Body of pancreas (tissue), 4 donors: ENCODE measurements around the gene CLCA2. TPM values are rescaled to one million over a fixed set of nuclear protein-coding genes. Genes with fewer than 3 reads are reported as not detected.
"Not testable (repeated sequence)": the region's sequence is repeated elsewhere in the genome, so short reads cannot be mapped to it uniquely, and the experiment has no call there.

Experiments
- ATAC-seq: fragments of 150-250 bp; one replicate; pipeline ENCODE4 v1.9.1; 2016
- DNase-seq, 4 donors: peaks; one replicate each; pipeline ENCODE4 v3.0.0-alpha.2; 2019
- H3K27ac ChIP-seq, 4 donors: fragments of 200-600 bp; sonication (generic); 1 replicate in 3 of 4; 2 replicates in 1 of 4; pipeline versions ENCODE4 v1.5.1 to v1.6.1; 2016 to 2019; ENCODE audit warnings: mild to moderate bottlenecking in 1 of 4, mixed read lengths in 1 of 4, moderate library complexity in 1 of 4
- H3K27me3 ChIP-seq, 2 donors: fragments of 200-600 bp; sonication (generic); one replicate each; pipeline ENCODE4 v1.6.0; 2016; ENCODE audit warnings: mild to moderate bottlenecking in 1 of 2
- H3K36me3 ChIP-seq, 2 donors: fragments of 200-600 bp; sonication (generic); replicated peaks in 1 of 2; 2 replicates each; pipeline ENCODE4 v1.5.1; 2016; ENCODE audit warnings: low read depth in 2 of 2; ENCODE audit not compliant: insufficient read depth in 1 of 2
- H3K4me1 ChIP-seq: fragments of 200-600 bp; sonication (generic); one replicate; pipeline ENCODE4 v1.6.0; 2016
- H3K4me3 ChIP-seq, 2 donors: fragments of 200-600 bp; sonication (generic); 1 replicate in 1 of 2; 2 replicates in 1 of 2; pipeline ENCODE4 v1.5.1; 2016 to 2019
- H3K9me3 ChIP-seq, 3 donors: fragments of 200-600 bp; sonication (generic); 1 replicate in 2 of 3; 2 replicates in 1 of 3; pipeline ENCODE4 v1.5.1; 2016
- CTCF ChIP-seq, 7 experiments: fragments of 450-650 bp in 4 of 7; fragments of 200-600 bp in 3 of 7; sonication (generic) in 3 of 7; IDR thresholded peaks; one replicate each; pipeline ENCODE4 v1.5.1; 2016 to 2019; ENCODE audit warnings: antibody characterized with exemption in 7 of 7
- POLR2A ChIP-seq, 3 donors: fragments of 450-650 bp; IDR thresholded peaks; one replicate each; pipeline ENCODE4 v1.6.1; 2016; ENCODE audit warnings: antibody characterized with exemption in 3 of 3, mild to moderate bottlenecking in 2 of 3
- WGBS, 2 donors: methylation state at CpG; one replicate each; pipeline ENCODE4 v1.1.5; 2017; 5-methylcytosine and 5-hydroxymethylcytosine counted together
- intact Hi-C: fragments of 100-400 bp; cut with DNase I; formaldehyde crosslinking; loops from one replicate; pipeline ENCODE4 v1.15.1; 2023
- total RNA-seq, 2 donors: library from RNA; depleted of rRNA; stranded (reverse); fragments of >200 nt; gene quantifications; one replicate each; pipeline ENCODE4 v1.1.0, GENCODE V29; 2016

CLCA2 gene
- total RNA-seq, 2 donors from 2014 or later: not detected

- DNase-seq (no peak), ATAC-seq (peak; percentile 53)
- no peak for TF ChIP-seq POLR2A (IDR thresholded peaks at IDR 0.05)
- TF ChIP-seq CTCF (IDR thresholded peaks at IDR 0.05): peak; percentile 70 to 98 (median 92)
- Histone ChIP-seq H3K4me3 (no peak overlapping the region), H3K27ac (no peak overlapping the region), H3K4me1 (peaks cover 7% of the 10 kb centered on the region), H3K27me3 (no peaks in the 10 kb centered on the region), H3K36me3 (no peaks in the 10 kb centered on the region), H3K9me3 (no peaks in the 10 kb centered on the region)
- intact Hi-C loops: loop anchor here (10.0 kb wide), 1 partner anchor 125 kb away; no protein-coding TSS in a partner anchor
- WGBS, 2 donors: 5 to 16% methylated on average over 3 of the region's 3 CpGs
Measured at GRCh38 chr1:86499987-86500593, 76.1 kb downstream of the CLCA2 start.

GRCh38 chr1:86500714-86501113 is 76.7 kb downstream of the CLCA2 start:
- no peak overlapping the region for H3K27ac ChIP-seq
- H3K27me3 ChIP-seq: no peaks in the 10 kb centered on the region
- H3K9me3 ChIP-seq: no peaks in the 10 kb centered on the region
- intact Hi-C loops: loop anchor here (10.0 kb wide), 1 partner anchor 126 kb away; no protein-coding TSS in a partner anchor
- DNase-seq (no peak), ATAC-seq (no peak)
- peaks cover 7% of the 10 kb centered on the region for H3K4me1 ChIP-seq
- H3K36me3 ChIP-seq: no peaks in the 10 kb centered on the region
- no peak overlapping the region for H3K4me3 ChIP-seq
- WGBS, 2 donors: 61 to 66% methylated on average over 2 of the region's 2 CpGs
- TF ChIP-seq POLR2A (IDR thresholded peaks at IDR 0.05): no peak
- no peak for TF ChIP-seq CTCF (IDR thresholded peaks at IDR 0.05)

- not testable (repeated sequence) for H3K4me3 ChIP-seq
- peak; percentile 21 to 59 (median 46) for TF ChIP-seq CTCF (IDR thresholded peaks at IDR 0.05)
- intact Hi-C loops: loop anchor here (10.0 kb wide), 1 partner anchor 127 kb away; no protein-coding TSS in a partner anchor
Measured at GRCh38 chr1:86502125-86502646, 78.2 kb downstream of the CLCA2 start.

DNA sequence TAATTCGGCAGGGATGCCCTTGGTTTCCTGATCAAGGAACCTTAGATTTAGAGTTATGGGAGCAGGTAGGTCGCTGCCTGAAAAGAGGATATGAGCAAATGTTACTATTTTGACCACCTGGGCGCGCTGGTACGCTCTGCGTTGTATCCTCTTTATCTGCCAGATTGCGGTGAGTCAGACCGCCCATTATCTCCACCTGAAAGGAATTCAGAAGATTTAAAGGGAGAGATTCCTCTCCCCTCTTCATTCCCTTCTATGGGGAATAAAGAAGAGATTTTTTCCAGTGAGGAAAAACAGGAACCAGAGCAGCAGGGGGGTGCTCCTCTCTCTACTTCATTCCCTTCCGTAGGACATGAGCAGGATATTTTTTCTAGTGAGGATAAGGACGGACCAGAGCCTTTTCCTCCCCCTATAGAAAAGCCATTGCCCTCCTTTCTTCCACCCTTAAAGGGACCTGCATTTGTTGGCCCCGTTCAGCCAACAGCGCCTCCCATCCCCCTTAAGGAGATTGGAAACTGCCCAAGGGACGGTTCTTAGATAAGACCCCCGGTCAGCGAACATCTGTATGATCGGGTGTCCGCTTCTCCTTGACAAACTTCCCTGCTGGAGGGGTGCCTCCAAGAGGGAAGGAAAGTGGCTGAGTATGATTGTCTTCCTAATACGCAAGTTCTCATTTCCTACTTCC is 78.9 kb downstream of the CLCA2 start:
- DNase-seq (peak in 2 of 4 donors; percentile 23 to 26), ATAC-seq (peak; percentile 39)
- H3K4me1 ChIP-seq: peaks cover 7% of the 10 kb centered on the region
- H3K27ac ChIP-seq: peak overlapping the region in 2 of 4 donors; percentile 13 to 24
- intact Hi-C loops: loop anchor here (10.0 kb wide), 1 partner anchor 128 kb away; no protein-coding TSS in a partner anchor
- 32 to 39% methylated on average over 18 of the region's 18 CpGs for WGBS, 2 donors
- H3K27me3 ChIP-seq: no peaks in the 10 kb centered on the region
- H3K9me3 ChIP-seq: no peaks in the 10 kb centered on the region
- H3K4me3 ChIP-seq: no peak overlapping the region
- no peaks in the 10 kb centered on the region for H3K36me3 ChIP-seq
- no peak for TF ChIP-seq POLR2A (IDR thresholded peaks at IDR 0.05)
- TF ChIP-seq CTCF (IDR thresholded peaks at IDR 0.05): no peak

More at GRCh38 chr1:86502125-86502646, 78.2 kb downstream of the CLCA2 start:
- H3K27ac ChIP-seq: peak overlapping the region in 1 of 4 donors; percentile 24
- not testable (repeated sequence) for H3K27me3 ChIP-seq, H3K36me3 ChIP-seq, H3K4me1 ChIP-seq, H3K9me3 ChIP-seq
- DNase-seq: peak in 3 of 4 donors; percentile 37 to 40 (median 38)
- WGBS, 2 donors: 18 to 23% methylated on average over 16 of the region's 16 CpGs
- ATAC-seq: peak; percentile 62
